CD4-positive, alpha-beta T cell treated with Interferon alpha-2 for 1 hour (primary cell): Measurements from ENCODE around the gene MREG.

ENCODE experiments used
- DNase-seq, 2 donors: peaks; one replicate each; pipeline ENCODE4 v3.0.0-alpha.2; 2020 to 2022

Gene MREG, protein sequence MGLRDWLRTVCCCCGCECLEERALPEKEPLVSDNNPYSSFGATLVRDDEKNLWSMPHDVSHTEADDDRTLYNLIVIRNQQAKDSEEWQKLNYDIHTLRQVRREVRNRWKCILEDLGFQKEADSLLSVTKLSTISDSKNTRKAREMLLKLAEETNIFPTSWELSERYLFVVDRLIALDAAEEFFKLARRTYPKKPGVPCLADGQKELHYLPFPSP

DNA sequence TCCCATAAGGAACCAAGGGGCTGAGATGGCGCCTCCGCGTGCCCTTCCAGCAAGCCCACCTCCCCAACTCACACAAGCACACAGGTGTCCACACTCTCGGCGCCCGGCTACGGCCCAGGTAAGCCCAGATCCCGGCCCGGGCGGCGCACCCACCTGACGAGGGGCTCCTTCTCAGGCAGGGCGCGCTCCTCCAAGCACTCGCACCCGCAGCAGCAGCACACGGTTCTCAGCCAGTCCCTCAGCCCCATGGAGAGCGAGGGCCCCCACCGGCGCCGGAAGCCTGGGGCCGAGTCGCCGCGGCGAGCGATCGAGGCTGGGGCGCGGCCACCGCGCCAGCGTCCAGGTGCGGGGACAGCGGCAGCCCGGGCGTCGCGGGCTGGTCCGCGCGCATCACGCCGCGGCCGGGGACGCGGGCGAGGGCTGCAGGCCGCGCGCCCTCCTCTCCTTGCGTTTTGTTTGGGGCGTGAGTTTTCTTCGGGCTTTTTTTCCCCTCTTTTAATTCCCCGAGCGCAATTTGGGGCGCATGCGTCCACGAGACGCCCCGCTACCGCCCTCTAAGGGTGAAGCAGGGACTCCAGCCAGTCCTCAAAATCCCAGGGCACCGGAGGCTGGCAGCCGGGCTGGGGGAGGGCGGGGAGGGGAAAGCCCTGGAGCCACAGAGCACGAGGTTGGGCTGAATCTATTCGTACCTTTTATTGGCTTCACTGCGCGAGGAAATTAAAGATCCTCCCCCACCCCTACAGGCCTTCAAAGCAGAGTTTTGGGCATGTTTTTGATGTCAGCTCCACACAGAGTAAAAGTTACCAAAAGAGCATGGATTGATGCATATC is at the start of gene MREG:
MREG (minus strand) TSS at position 472 of the 830 bp plus-strand sequence; CDS start at position 248, 224 bp downstream.
- DNase-seq = peak; percentile 81 to 89

DNA sequence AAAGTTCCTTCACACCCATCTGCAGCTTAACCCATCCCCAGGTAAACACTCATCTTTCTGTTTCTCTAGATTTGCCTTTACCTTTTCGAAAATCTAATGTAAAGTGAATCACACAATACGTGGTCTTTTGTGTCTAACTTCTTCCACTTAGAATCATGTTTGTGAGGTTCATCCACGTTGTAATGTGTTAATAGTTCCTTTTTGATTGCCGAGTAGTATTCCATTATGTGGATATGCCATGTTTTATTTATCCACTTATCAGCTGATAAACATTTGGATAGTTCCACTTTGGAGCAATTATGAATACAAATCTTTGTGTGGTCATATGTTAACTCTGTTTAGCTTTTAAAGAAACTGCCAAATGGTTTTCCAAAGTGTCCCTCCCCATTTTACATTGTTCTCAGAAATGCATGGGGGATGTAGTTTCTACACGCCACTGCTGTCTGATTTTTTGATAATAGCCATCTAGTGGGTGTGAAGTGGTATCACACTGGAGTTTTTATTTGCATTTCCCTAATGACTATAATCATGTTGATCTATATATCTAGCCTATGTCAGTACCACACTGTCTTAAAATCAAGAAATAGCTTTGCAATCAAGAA is 46.0 kb upstream of the MREG start:
- DNase-seq = peak in 1 of 2 donors; percentile 32

DNA sequence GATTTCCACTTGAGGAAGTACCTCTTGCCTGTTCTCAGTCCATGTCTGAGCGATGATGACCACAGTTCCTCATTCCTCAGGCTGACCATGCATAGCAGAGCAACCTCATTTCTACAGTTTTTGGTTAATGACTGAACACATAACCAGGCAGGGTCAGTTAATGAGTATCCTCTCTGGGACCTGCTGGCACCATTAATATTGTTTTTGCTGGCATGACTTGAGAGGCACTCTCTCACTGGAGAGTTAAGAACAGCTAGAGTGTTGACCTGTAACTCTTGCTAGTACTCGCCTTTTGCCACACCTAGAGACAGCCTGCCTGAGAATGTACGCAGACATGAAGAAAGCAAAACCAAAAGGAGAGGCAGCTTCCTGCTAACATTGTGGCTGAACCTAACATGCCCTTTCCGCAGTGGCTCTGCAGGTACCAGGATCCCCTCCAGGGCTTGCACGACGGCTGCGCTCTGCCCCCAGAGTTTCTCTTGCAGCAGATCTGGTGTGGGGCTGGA is 44.4 kb upstream of the MREG start:
- peak; percentile 61 to 75 for DNase-seq

DNA sequence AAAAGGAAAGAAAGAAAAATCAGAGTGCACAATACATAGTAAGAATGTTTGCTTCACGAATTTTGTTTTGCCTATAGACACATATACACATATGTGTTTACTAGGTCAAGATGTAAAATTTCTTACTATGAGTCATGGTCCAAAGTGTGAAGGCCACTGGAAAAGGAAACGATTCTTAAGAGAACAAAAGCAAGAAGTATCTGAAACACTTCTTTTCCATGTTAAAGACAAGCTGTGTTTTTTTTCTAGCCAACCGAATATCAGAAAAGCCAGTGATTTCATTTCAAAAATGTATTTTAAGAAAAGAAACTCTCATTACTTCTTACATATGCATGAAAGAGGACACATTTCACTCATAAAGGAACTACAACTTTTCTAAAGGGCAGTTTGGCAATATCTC is 43.4 kb upstream of the MREG start:
- no peak for DNase-seq

DNA sequence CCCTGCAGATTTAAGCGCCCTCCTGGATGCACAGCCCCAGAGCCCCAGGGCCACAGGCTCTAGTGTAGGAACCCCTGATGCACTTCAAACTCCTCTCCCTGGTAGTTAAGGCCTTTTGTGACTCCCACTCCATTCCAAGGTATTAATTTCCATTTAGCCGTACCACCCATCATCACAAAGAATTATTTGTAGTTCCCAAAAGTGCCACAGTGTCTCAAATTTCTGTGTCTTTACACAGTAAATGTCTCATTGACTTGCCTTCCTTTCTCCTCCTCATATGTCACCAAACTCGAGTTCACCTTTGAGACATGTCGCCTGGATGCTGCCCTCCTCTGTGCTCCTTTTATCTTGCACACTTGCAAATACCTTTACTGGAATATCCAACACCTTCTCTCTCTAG is 42.3 kb upstream of the MREG start:
- DNase-seq = no peak

DNA sequence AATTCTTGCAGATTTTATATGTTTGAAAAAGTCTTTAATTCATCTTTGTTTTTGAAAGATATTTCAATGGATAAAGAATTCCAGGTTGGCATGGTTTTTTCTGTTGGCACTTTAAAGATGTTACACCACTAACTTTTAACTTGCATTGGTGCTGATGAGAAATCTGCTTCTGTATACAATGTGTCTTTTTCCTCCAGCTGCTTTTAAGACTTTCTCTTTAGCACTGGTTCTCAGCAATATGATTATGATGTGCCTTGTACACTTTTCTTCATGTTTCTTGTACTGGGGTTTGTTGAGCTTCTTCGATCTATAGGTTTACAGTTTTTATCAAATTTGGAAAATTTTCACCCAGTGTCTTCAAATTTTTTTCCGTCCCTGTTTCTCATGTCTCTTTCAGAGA is 39.1 kb upstream of the MREG start:
- no peak for DNase-seq

DNA sequence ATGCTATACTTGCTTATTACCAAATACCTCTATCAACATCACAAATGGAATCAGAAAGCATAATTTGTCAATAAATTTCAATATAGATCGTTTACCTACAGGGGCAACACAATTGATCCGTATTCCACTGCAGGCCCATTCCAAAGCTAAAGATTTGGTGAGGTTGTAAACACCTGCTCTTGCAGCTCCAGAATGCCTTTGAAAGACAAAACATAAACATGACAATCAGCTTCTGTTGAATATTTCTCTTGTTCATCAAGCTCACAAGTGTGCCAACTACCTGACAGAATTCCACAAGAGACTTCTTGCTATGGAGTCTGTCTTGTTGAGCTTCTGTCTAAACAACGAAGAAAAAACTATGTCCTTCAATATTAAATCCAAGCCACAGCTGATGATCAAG is 38.0 kb upstream of the MREG start:
- DNase-seq = no peak

DNA sequence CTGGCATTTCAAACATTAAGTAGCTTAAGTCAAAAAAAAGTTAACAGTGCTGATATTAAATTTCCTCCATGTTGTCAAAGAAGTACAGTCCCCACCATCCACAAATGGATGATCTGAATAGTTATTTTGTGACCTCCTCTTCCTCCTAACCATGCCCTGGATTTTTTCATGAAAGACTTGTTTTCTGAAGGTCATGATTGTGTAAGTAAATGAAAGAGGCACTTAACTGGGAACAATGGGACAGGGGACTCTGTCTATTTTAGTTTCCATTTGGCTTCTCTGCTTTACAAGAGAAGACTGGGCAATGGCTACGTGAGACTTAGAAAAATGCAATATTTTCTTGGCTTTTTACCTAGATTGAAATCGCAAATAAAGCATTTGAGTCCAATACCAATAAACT is 36.1 kb upstream of the MREG start:
- DNase-seq = no peak

DNA sequence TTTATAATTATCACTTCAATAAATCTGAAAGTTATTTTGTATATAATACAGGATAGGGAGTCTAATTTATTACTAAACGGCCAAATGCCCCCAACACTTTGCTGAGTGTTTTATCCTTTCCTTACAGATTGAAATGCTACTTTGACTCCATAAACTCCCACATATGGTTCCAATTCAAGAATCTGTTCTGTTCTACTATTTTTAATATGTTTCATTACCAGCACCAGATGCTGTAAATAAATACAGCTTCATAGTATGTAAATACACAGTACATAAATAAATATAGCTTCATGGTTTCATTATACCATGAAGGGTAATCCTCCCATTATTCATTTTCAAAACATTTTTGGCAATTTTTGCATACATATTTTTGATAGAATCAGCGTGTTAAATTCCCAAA is 34.0 kb upstream of the MREG start:
- no peak for DNase-seq

DNA sequence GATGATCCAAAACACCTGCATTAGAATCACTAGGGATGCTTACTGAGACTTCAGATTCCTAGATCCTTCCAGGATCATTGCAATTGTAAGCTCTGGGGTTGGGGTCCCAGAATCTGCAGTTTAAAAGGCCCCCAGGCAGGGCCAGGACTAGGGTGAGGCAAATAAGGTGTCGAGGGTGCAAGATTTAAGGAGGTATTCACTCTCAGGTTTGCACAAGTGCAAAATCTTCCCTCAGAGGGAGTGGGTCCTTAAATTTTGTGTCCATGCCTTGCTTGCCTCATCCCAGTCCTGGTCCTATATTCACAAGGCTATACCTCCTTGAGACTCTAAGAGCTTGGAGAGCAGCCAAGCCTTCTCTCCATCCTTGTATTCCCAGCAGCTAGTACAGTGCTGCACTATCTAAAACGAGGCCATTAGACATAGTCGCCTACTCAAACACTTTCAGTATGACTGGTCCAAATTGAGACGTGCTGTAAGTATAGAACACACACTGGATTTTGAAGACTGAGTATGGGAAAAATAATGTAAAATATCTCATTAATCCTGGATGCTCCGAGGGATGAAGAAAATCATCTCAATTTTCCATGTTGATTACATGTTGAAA is 31.6 kb upstream of the MREG start:
- DNase-seq = no peak

DNA sequence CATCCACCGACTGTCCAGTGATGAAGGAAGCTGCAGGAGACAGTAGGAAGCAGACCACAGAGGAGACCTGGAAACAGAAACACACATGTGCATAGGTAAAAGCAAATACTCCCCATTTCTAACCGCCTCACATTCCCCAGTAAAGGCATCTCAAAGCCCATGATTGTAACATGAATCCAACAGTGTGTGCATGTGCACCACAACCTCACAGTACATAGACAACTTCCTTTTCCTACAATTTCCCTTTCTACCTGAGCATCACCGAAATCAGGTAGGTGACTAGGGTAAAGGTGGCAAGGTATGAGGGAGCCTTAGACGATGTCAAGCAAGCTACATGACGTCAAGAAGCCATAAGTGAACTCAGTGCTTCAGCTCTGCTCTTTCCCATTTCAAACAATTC is 30.6 kb upstream of the MREG start:
- no peak for DNase-seq

DNA sequence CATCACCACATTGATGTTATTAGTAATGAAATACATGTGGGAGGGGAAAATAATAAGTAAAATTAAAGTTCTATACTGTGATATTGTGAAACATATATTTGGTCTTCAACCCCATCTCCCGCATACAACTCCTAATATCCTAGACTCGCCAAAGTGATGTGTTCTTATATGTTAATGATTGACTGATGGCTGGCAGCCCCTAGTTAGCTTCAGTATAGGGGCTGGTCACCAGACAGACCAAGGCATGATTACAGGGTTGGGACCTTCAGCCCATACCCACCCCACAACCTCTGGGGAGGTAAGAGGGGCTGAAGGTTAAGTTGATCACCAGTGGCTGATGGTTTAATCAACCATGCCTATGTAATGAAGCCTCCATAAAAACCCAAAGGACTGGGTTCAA is 28.1 kb upstream of the MREG start:
- DNase-seq = no peak

DNA sequence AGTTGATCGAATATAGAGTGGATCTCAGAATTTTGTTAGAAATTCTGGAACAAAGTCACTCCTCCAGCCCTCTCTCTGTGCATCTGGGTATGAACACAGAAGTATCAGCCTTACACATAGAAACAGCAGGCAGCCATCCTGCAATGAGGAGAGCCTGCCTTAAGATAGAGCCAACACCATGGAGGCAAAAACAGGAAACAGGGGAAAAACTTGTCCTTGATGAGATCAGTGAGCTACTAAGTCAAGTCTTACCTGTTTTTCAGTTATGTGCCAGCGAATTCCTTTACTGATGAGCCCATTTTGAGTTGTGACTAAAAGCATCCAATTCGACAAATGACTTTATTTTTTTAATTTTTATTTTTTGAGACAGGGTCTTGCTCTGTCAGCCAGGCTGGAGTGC is 26.6 kb upstream of the MREG start:
- no peak for DNase-seq

DNA sequence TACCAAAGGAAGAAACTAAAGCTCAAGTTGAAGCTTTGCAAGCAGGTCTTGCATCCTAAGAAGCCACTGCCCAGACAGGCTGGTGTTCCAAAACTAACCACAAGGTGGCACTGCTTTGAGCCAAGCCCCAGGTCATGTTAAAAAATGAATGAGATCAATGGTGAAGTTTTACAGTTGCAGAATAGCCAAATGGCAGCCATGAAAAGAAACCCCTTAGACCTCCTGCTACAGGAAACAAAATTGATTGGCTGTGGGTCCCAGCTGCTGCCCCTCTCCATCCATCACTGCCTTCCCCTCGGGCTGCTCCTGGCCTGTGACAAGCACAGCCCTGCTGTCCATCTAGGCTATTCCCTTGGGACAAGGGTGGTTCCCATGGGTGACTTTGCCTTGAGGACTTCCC is 20.7 kb upstream of the MREG start:
- peak; percentile 58 to 79 for DNase-seq

DNA sequence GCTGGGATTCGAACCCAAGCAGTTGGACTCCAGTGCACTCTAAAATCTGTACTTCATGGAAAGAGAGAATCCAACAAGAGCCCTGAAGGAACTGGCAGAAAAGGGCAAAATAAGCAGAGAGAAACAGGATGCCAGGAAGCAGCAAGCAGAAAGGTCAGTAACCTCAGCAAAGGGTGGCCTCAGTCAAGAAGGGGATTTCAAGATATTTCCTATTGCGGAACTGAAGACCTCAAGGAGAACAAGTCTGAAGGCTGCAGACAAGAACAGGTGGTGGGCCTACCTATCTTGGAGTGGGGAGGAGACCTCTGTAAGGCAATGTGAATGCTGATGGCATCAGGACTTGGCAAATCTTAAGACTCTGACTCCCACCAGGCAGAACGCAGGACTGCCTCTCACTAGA is 20.1 kb upstream of the MREG start:
- no peak for DNase-seq

DNA sequence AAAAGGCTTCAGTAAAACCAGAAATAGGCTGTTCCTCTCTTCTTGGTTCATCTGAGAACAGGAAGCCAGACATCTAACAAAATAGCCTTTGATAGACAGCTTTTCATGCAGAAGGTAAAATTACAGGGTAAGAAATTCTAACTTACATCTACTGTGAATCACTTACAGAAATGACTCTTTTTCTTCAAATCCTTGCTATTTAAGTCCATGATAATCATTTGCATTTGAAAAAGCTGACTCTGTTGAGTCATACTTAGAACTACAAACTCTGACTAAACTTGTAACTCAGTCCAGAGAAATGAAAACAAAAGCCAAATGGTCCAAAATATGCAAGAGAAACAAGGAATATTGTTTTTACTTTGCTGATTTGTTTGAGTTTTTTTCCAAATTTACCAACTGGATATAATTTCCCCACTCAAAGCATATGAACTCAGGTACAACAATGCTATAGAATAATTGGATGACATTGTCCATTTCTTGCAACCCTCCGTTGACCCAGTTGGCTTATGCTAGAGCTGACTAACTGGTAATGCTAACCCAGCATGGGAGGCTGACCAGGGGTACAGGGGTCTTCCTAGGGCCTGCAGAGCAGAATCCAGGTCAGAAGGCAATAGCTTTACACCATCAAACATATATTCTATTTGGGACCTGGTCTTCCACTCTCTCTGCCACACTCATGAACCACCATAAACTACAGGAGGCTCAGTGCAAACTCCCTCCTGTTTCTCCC is 18.8 kb upstream of the MREG start:
- no peak for DNase-seq

DNA sequence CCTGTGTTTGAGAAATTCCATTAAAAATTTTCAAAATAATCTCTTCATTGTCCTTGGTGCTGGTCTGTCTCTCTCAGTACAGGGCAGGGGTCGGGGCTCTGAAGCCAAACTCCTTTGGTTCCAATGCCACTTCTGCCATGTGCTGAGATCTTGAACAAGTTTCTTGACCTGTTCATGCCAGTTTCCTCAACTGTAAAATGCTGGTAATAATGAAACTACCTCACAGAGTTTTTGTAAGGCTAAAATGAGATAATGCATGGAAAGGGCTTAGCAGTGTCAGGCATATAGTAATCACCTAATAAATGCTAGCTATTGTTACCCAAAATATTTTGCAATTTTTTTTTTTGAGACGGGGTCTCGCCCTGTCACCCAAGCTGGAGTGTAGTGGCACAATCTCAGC is 16.9 kb upstream of the MREG start:
- no peak for DNase-seq

DNA sequence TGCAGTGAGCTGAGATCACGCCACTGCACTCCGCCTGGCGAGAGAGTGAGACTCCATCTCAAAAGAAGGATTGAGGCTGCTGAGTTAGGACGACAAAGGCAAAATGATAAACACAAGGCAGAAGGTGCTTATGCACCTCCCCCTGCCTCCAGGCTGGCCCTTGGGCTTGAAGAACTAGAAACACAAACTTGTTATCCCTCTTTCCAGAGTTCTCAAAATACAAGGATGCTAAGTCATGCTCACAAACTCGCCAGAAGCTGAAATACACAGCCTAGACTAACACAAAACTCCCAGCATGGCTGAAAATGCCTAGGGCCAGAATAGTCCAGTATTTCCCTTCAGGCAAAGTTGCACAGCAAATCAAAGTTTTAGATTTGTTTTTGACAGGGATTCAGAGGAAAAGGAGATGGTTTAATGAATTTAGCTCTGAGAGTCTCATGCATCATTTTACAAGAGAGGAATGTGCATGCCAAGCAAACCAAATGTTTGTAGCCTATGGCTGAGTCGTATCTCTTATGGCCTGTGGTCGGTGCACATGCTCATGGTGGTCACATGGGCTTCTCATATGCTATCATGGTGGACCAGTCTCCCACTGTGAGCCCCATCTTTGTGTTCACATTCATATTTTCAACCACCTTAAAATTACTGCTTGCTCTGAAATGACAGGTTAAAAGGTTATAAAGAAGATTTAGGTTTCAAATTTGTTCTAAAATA is 16.2 kb upstream of the MREG start:
- no peak for DNase-seq

DNA sequence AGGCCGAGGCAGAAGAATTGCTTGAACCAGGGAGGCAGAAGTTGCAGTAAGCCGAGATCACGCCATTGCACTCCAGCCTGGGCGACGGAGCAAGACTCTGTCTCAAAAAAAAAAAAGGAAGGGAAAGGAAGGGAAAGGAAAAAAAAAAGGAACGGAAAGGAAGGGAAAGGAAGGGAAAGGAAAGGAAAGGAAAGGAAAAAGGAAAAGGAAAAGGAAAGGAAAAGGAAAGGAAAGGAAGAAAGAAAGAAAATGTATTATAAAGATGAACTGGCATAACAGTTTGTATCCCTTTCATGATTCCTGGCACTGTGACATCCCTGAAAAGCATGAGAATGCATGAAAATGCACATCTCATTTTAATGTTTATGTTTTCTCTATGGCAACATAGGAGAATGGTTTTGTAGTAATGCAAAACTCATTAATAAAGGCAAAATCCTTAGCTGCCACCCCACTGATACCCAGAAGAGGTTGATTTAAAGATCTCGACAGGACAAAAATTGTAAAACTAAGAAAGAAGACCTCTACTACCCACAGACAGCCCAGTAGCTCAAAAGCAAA is 11.5 kb upstream of the MREG start:
- DNase-seq = no peak

DNA sequence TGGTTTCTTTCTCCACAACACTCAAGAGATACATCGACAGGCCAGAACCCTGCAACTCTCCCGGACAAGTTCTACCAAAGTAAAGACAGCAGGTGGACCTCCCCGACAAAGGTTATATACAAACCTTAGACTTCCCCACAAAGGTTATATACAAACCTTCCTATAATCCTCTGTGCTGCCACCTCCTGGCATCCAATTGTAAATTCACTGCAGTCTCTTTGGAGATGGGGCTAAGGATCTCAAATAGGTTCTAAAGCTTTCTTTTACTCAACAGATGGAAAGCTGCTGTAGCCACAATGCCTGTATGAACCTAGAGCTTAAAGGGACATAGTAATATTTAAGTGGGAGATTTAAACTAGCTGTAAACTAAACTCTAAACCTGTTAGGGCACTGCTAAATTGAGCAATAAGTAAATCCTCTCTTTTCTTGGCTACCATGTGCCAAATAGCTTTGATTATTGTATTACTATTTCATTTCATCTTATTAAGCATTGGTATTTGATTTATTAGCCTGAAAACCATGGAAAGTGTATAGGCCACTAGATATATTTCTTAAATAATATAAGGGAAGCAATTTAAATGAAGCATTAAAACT is 9.8 kb upstream of the MREG start:
- peak; percentile 34 to 56 for DNase-seq

DNA sequence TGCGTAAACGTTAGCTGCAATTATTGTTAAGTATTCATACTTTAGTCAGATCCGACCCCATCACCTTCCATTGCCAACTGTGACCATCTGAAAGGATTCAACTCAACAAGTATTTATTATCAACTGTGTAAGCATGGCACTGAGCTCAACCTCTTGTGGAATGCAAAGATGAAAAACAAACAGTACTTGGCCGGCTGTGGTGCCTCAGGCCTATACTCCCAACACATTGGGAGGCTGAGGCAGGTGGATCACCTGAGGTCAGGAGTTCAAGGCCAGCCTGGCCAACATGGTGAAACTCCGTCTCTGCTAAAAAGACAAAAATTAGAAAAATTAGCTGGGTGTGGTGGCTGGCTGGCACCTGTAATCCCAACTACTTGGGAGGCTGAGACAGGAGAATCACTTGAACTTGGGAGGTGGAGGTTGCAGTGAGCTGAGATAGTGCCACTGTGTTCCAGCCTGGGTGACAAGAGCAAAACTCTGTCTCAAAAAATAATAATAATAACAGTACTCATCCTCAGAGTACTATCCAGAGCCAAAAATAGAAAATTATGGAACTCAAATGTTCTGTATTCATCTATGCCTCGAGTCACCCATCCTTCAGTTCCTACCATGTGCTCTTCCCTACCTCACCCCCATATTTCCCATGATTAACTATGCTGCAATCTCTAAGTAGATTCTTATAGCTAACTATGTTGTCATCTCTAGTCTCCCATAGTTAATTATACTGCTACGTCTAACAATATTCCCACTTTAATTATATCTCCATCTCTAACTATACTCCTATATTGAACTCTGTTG is 8.6 kb upstream of the MREG start:
- no peak for DNase-seq
